Measurements from ENCODE around the gene CD53.

- TF ChIP-seq, protein P1, sequence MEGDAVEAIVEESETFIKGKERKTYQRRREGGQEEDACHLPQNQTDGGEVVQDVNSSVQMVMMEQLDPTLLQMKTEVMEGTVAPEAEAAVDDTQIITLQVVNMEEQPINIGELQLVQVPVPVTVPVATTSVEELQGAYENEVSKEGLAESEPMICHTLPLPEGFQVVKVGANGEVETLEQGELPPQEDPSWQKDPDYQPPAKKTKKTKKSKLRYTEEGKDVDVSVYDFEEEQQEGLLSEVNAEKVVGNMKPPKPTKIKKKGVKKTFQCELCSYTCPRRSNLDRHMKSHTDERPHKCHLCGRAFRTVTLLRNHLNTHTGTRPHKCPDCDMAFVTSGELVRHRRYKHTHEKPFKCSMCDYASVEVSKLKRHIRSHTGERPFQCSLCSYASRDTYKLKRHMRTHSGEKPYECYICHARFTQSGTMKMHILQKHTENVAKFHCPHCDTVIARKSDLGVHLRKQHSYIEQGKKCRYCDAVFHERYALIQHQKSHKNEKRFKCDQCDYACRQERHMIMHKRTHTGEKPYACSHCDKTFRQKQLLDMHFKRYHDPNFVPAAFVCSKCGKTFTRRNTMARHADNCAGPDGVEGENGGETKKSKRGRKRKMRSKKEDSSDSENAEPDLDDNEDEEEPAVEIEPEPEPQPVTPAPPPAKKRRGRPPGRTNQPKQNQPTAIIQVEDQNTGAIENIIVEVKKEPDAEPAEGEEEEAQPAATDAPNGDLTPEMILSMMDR (IDR thresholded peaks at IDR 0.05), result no peak
- TF ChIP-seq POLR2AphosphoS5 (IDR thresholded peaks at IDR 0.05), result no peak
- TF ChIP-seq POLR2A (IDR thresholded peaks at IDR 0.05; ENCODE audit: low read depth), result no peak
- TF ChIP-seq EP300 (IDR thresholded peaks at IDR 0.05), result no peak
Observed at GRCh38 chr1:110880708-110881374, 7.9 kb downstream of the CD53 start.
